GM23338 (cell line): Measurements from ENCODE around the gene IL22. TPM values are rescaled to one million over a fixed set of nuclear protein-coding genes. Genes with fewer than 3 reads are reported as not detected.

Source experiments
- ATAC-seq: fragments of 200-7000 bp; cut with Tn5 transposase; 3 replicates; pipeline ENCODE4 v1.9.1; 2020
- DNase-seq: peaks from one replicate; pipeline ENCODE4 v3.0.0-alpha.2; 2015; ENCODE audit warnings: low spot score
- H2AFZ ChIP-seq: fragments of 200-600 bp; sonication (generic); 2 replicates; pipeline ENCODE4 v1.8.0; 2016; ENCODE audit warnings: antibody characterized with exemption, mild to moderate bottlenecking, moderate library complexity
- H3F3A ChIP-seq: fragments of 200-600 bp; sonication (generic); replicated peaks from 2 replicates; pipeline ENCODE4 v1.8.0; 2017; ENCODE audit warnings: antibody characterized with exemption, mixed run types, low read depth
- H3K27ac ChIP-seq: fragments of 200-600 bp; sonication (generic); 2 replicates; pipeline ENCODE4 v1.6.1; 2016; ENCODE audit warnings: low read depth
- H3K27me3 ChIP-seq: fragments of 200-600 bp; sonication (generic); 2 replicates; pipeline ENCODE4 v1.8.0; 2016; ENCODE audit warnings: mild to moderate bottlenecking, mixed run types, moderate library complexity; ENCODE audit not compliant: insufficient read depth
- H3K36me3 ChIP-seq: fragments of 200-600 bp; sonication (generic); 2 replicates; pipeline ENCODE4 v1.8.0; 2016; ENCODE audit warnings: mild to moderate bottlenecking; ENCODE audit not compliant: insufficient read depth
- H3K4me1 ChIP-seq: fragments of 200-600 bp; sonication (generic); 2 replicates; pipeline ENCODE4 v1.8.0; 2016; ENCODE audit warnings: mild to moderate bottlenecking, moderate library complexity; ENCODE audit not compliant: insufficient read depth
- H3K4me2 ChIP-seq: fragments of 200-600 bp; sonication (generic); 2 replicates; pipeline ENCODE4 v1.7.1; 2017; ENCODE audit warnings: mixed run types
- H3K4me3 ChIP-seq: fragments of 200-600 bp; sonication (generic); 2 replicates; pipeline ENCODE4 v1.6.1; 2016; ENCODE audit warnings: mixed run types
- H3K79me2 ChIP-seq: fragments of 200-600 bp; sonication (generic); replicated peaks from 2 replicates; pipeline ENCODE4 v1.8.0; 2017; ENCODE audit warnings: mild to moderate bottlenecking; ENCODE audit not compliant: insufficient read depth
- H3K9me2 ChIP-seq: fragments of 200-600 bp; sonication (generic); 2 replicates; pipeline ENCODE4 v1.8.0; 2017; ENCODE audit not compliant: insufficient read depth
- H4K20me1 ChIP-seq: fragments of 200-600 bp; sonication (generic); replicated peaks from 2 replicates; pipeline ENCODE4 v1.8.0; 2017; ENCODE audit warnings: mild to moderate bottlenecking; ENCODE audit not compliant: insufficient read depth
- H3K27ac Mint-ChIP-seq: 2 replicates; pipeline ENCODE4 v1.8.0; 2020; ENCODE audit warnings: inconsistent platforms, mild to moderate bottlenecking, moderate library complexity, mixed read lengths
- H3K27me3 Mint-ChIP-seq: 3 replicates; pipeline ENCODE4 v1.8.0; 2022; ENCODE audit warnings: low read depth, mild to moderate bottlenecking, moderate library complexity, mixed read lengths, inconsistent platforms; ENCODE audit not compliant: insufficient read depth, poor library complexity
- H3K36me3 Mint-ChIP-seq: 3 replicates; pipeline ENCODE4 v1.8.0; 2021; ENCODE audit warnings: low read depth, mild to moderate bottlenecking, inconsistent platforms, moderate library complexity, mixed read lengths
- H3K4me1 Mint-ChIP-seq: 3 replicates; pipeline ENCODE4 v1.8.0; 2020; ENCODE audit warnings: mild to moderate bottlenecking, inconsistent platforms, mixed read lengths
- H3K4me3 Mint-ChIP-seq: 3 replicates; pipeline ENCODE4 v1.8.0; 2021; ENCODE audit warnings: moderate library complexity, mild to moderate bottlenecking, inconsistent platforms, mixed read lengths
- H3K9me3 Mint-ChIP-seq: 3 replicates; pipeline ENCODE4 v1.8.0; 2020; ENCODE audit warnings: moderate library complexity, mild to moderate bottlenecking, inconsistent platforms, mixed read lengths
- CREB1 ChIP-seq: fragments of 250-450 bp; sonication (Bioruptor Pico); IDR thresholded peaks from 2 replicates; pipeline ENCODE4 v1.5.0; 2020; ENCODE audit warnings: low read depth, mild to moderate bottlenecking, moderate library complexity
- CTCF ChIP-seq, 2 experiments: fragments of 200-600 bp in 1 of 2; sonication (generic) in 1 of 2; conservative IDR thresholded peaks; 2 replicates each; pipeline versions ENCODE4 v1.5.1 to v1.6.1; 2016 to 2017; ENCODE audit warnings: antibody characterized with exemption in 2 of 2, low read depth in 2 of 2, mild to moderate bottlenecking in 2 of 2, moderate library complexity in 1 of 2
- EZH2 ChIP-seq: fragments of 200-600 bp; sonication (generic); IDR thresholded peaks from one replicate; pipeline ENCODE4 v1.8.0; 2017; ENCODE audit warnings: antibody characterized with exemption, mild to moderate bottlenecking, low read depth; ENCODE audit not compliant: unreplicated experiment
- EZH2phosphoT487 ChIP-seq: fragments of 200-600 bp; sonication (generic); IDR thresholded peaks from one replicate; pipeline ENCODE4 v1.8.1; 2018; ENCODE audit warnings: antibody characterized with exemption; ENCODE audit not compliant: unreplicated experiment
- JUNB ChIP-seq: IDR thresholded peaks from one replicate; pipeline ENCODE4 v1.6.1; 2016; ENCODE audit warnings: antibody characterized with exemption; ENCODE audit not compliant: unreplicated experiment
- NANOG ChIP-seq: IDR thresholded peaks from 2 replicates; pipeline ENCODE4 v1.6.1; 2016; ENCODE audit warnings: antibody characterized with exemption, borderline replicate concordance
- POLR2AphosphoS5 ChIP-seq: IDR thresholded peaks from 2 replicates; pipeline ENCODE4 v1.6.1; 2016; ENCODE audit warnings: antibody characterized with exemption, low read depth
- STAT1 ChIP-seq: IDR thresholded peaks from one replicate; pipeline ENCODE4 v1.6.1; 2016; ENCODE audit warnings: antibody characterized with exemption; ENCODE audit not compliant: unreplicated experiment
- ZNF114 ChIP-seq: fragments of 250-450 bp; sonication (Bioruptor Pico); IDR thresholded peaks from 2 replicates; pipeline ENCODE4 v1.5.0; 2020; ENCODE audit warnings: mild to moderate bottlenecking, moderate library complexity
- ZNF331 ChIP-seq: fragments of 250-450 bp; sonication (Bioruptor Pico); IDR thresholded peaks from 2 replicates; pipeline ENCODE4 v1.5.0; 2020; ENCODE audit warnings: low read depth, mild to moderate bottlenecking, moderate library complexity
- polyA plus RNA-seq: library from polyadenylated mRNA; unstranded; fragments of >200 nt; fragmentation: Nextera tagmentation; extraction: Ambion mirVana; gene quantifications from 2 replicates; pipeline ENCODE4 v1.2.1, GENCODE V29; 2016
- total RNA-seq: library from RNA; depleted of rRNA; stranded (reverse); fragments of >200 nt; shearing (Covaris generic); gene quantifications from 2 replicates; pipeline ENCODE4 v1.2.3, GENCODE V29; 2014
- TF ChIP-seq, protein P1 (sequence below): fragments of 250-450 bp; sonication (Bioruptor Pico); IDR thresholded peaks from 2 replicates; pipeline ENCODE4 v1.5.0; 2020; ENCODE audit warnings: mild to moderate bottlenecking, moderate library complexity
- TF ChIP-seq, protein P2 (sequence below): IDR thresholded peaks from one replicate; pipeline ENCODE4 v1.6.1; 2018; ENCODE audit warnings: antibody characterized with exemption; ENCODE audit not compliant: unreplicated experiment
- TF ChIP-seq, protein P3 (sequence below): IDR thresholded peaks from 2 replicates; pipeline ENCODE4 v1.6.1; 2016; ENCODE audit warnings: antibody characterized with exemption

Gene IL22
- total and polyA plus RNA-seq, 2 experiments from 2014 or later, result not detected

GRCh38 chr12:68203460-68203875 lies 49.9 kb downstream of the IL22 start:
- H3K4me1 Mint-ChIP-seq, result peaks cover 9% of the 10 kb centered on the region
- no peak for ATAC-seq

More at GRCh38 chr12:68203460-68203875, 49.9 kb downstream of the IL22 start:
- Histone ChIP-seq H3F3A (no peaks in the 10 kb centered on the region), H3K79me2 (no peaks in the 10 kb centered on the region), H3K36me3 (no peaks in the 10 kb centered on the region), H4K20me1 (no peaks in the 10 kb centered on the region), H2AFZ (0 out of 2 replicates have a peak overlapping the region, but pooled peaks have one; percentile 38), H3K9me2 (peaks cover 7% of the 10 kb centered on the region; the same call in 1 of the 2 replicates), H3K4me1 (peaks cover 11% of the 10 kb centered on the region; the same call in 1 of the 2 replicates), H3K4me2 (no peak overlapping the region), H3K27ac (no peak overlapping the region), H3K27me3 (no peaks in the 10 kb centered on the region), H3K4me3 (no peak overlapping the region)
- no peak for DNase-seq
- Mint-ChIP-seq H3K9me3 (no peaks in the 10 kb centered on the region), H3K27me3 (no peaks in the 10 kb centered on the region), H3K27ac (no peak overlapping the region), H3K36me3 (no peaks in the 10 kb centered on the region), H3K4me3 (no peak overlapping the region)
- TF ChIP-seq ZNF114 (CRISPR knock-in tag), result no peak
- no peak for TF ChIP-seq POLR2AphosphoS5
- TF ChIP-seq, protein P1, sequence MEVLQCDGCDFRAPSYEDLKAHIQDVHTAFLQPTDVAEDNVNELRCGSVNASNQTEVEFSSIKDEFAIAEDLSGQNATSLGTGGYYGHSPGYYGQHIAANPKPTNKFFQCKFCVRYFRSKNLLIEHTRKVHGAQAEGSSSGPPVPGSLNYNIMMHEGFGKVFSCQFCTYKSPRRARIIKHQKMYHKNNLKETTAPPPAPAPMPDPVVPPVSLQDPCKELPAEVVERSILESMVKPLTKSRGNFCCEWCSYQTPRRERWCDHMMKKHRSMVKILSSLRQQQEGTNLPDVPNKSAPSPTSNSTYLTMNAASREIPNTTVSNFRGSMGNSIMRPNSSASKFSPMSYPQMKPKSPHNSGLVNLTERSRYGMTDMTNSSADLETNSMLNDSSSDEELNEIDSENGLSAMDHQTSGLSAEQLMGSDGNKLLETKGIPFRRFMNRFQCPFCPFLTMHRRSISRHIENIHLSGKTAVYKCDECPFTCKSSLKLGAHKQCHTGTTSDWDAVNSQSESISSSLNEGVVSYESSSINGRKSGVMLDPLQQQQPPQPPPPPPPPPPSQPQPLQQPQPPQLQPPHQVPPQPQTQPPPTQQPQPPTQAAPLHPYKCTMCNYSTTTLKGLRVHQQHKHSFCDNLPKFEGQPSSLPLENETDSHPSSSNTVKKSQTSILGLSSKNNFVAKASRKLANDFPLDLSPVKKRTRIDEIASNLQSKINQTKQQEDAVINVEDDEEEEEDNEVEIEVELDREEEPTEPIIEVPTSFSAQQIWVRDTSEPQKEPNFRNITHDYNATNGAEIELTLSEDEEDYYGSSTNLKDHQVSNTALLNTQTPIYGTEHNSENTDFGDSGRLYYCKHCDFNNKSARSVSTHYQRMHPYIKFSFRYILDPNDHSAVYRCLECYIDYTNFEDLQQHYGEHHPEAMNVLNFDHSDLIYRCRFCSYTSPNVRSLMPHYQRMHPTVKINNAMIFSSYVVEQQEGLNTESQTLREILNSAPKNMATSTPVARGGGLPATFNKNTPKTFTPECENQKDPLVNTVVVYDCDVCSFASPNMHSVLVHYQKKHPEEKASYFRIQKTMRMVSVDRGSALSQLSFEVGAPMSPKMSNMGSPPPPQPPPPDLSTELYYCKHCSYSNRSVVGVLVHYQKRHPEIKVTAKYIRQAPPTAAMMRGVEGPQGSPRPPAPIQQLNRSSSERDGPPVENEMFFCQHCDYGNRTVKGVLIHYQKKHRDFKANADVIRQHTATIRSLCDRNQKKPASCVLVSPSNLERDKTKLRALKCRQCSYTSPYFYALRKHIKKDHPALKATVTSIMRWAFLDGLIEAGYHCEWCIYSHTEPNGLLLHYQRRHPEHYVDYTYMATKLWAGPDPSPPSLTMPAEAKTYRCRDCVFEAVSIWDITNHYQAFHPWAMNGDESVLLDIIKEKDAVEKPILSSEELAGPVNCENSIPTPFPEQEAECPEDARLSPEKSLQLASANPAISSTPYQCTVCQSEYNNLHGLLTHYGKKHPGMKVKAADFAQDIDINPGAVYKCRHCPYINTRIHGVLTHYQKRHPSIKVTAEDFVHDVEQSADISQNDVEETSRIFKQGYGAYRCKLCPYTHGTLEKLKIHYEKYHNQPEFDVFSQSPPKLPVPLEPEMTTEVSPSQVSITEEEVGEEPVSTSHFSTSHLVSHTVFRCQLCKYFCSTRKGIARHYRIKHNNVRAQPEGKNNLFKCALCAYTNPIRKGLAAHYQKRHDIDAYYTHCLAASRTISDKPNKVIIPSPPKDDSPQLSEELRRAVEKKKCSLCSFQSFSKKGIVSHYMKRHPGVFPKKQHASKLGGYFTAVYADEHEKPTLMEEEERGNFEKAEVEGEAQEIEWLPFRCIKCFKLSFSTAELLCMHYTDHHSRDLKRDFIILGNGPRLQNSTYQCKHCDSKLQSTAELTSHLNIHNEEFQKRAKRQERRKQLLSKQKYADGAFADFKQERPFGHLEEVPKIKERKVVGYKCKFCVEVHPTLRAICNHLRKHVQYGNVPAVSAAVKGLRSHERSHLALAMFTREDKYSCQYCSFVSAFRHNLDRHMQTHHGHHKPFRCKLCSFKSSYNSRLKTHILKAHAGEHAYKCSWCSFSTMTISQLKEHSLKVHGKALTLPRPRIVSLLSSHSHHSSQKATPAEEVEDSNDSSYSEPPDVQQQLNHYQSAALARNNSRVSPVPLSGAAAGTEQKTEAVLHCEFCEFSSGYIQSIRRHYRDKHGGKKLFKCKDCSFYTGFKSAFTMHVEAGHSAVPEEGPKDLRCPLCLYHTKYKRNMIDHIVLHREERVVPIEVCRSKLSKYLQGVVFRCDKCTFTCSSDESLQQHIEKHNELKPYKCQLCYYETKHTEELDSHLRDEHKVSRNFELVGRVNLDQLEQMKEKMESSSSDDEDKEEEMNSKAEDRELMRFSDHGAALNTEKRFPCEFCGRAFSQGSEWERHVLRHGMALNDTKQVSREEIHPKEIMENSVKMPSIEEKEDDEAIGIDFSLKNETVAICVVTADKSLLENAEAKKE (CRISPR knock-in tag), result no peak
- TF ChIP-seq, protein P2, sequence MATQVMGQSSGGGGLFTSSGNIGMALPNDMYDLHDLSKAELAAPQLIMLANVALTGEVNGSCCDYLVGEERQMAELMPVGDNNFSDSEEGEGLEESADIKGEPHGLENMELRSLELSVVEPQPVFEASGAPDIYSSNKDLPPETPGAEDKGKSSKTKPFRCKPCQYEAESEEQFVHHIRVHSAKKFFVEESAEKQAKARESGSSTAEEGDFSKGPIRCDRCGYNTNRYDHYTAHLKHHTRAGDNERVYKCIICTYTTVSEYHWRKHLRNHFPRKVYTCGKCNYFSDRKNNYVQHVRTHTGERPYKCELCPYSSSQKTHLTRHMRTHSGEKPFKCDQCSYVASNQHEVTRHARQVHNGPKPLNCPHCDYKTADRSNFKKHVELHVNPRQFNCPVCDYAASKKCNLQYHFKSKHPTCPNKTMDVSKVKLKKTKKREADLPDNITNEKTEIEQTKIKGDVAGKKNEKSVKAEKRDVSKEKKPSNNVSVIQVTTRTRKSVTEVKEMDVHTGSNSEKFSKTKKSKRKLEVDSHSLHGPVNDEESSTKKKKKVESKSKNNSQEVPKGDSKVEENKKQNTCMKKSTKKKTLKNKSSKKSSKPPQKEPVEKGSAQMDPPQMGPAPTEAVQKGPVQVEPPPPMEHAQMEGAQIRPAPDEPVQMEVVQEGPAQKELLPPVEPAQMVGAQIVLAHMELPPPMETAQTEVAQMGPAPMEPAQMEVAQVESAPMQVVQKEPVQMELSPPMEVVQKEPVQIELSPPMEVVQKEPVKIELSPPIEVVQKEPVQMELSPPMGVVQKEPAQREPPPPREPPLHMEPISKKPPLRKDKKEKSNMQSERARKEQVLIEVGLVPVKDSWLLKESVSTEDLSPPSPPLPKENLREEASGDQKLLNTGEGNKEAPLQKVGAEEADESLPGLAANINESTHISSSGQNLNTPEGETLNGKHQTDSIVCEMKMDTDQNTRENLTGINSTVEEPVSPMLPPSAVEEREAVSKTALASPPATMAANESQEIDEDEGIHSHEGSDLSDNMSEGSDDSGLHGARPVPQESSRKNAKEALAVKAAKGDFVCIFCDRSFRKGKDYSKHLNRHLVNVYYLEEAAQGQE, result no peak
- TF ChIP-seq EZH2, result no peak
- no peak for TF ChIP-seq JUNB
- no peak for TF ChIP-seq ZNF331
- TF ChIP-seq NANOG, result no peak
- no peak for TF ChIP-seq STAT1
- no peak for TF ChIP-seq EZH2phosphoT487
- TF ChIP-seq CREB1 (CRISPR knock-in tag), result no peak
- TF ChIP-seq CTCF (conservative IDR thresholded peaks at IDR 0.05; ENCODE audit: low read depth in 2 of 2), result no peak
- TF ChIP-seq, protein P3, sequence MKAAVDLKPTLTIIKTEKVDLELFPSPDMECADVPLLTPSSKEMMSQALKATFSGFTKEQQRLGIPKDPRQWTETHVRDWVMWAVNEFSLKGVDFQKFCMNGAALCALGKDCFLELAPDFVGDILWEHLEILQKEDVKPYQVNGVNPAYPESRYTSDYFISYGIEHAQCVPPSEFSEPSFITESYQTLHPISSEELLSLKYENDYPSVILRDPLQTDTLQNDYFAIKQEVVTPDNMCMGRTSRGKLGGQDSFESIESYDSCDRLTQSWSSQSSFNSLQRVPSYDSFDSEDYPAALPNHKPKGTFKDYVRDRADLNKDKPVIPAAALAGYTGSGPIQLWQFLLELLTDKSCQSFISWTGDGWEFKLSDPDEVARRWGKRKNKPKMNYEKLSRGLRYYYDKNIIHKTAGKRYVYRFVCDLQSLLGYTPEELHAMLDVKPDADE, result no peak
